DMS114 treated with DMSO at 0.1 percent for 48 hours (cell line): ENCODE data around the gene DDAH1.
A peak's percentile ranks its signal among the peaks of the same experiment; 100 is the strongest.
"Not testable (repeated sequence)": the region's sequence is repeated elsewhere in the genome, so short reads cannot be mapped to it uniquely, and the experiment has no call there.

Experiments
- DNase-seq: peaks from one replicate; lab custom pipeline; 2025; ENCODE audit not compliant: unreplicated experiment; lab: John Stamatoyannopoulos, UW

Gene DDAH1

GRCh38 chr1:85471558-85471957 lies 6.6 kb upstream of the DDAH1 start:
- no peak for DNase-seq

GRCh38 chr1:85470130-85470529 lies 5.2 kb upstream of the DDAH1 start:
- DNase-seq = not testable (repeated sequence)

GRCh38 chr1:85467929-85468540 lies 3.1 kb upstream of the DDAH1 start:
- DNase-seq = no peak

GRCh38 chr1:85467036-85467435 lies 2.1 kb upstream of the DDAH1 start:
- DNase-seq = no peak

GRCh38 chr1:85465786-85466134 lies 801 bp upstream of the DDAH1 start:
- DNase-seq = no peak

GRCh38 chr1:85464497-85465098 lies 361 bp downstream of the DDAH1 start:
- peak; percentile 35 for DNase-seq

DNA sequence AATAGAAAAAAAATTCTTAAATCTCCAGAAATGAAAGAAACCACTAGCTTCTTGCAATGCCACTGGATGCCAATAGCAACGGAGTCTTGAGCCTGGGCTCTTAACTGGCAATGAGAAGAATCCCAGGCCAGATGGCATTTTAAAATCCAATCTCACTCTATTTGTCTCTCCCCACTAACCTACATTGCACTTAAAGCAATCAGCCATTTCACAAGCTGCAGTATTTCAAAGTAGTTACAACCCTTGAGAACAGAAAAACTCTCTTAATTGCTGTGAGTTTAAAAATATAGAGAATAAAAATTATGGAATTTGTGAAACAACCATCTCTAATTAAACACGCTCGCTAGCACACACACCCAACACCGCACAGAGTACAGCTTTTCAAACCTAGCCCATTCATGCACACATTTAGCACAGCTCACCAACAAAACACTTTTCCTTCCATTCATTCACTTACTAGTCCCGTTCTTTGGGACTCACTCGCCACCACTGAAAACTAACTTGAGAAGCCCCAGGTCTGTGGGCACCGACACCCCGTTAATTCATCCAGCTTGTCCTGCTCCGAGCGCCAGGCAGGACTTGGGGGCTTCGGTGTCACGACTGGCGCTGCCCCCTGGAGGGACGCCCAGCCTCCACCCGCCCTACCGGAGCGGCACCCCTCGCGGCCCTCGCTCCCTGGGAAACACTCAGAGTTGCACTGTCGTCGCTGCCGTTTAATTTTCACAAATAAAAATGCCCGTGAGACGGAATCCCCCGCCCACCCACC lies 1.0 kb downstream of the DDAH1 start:
- no peak for DNase-seq

- no peak for DNase-seq
These were observed 1.9 kb downstream of the DDAH1 start for GRCh38 chr1:85462931-85463649.

- DNase-seq = no peak
These were observed 3.6 kb downstream of the DDAH1 start for GRCh38 chr1:85461216-85461918.

DNA sequence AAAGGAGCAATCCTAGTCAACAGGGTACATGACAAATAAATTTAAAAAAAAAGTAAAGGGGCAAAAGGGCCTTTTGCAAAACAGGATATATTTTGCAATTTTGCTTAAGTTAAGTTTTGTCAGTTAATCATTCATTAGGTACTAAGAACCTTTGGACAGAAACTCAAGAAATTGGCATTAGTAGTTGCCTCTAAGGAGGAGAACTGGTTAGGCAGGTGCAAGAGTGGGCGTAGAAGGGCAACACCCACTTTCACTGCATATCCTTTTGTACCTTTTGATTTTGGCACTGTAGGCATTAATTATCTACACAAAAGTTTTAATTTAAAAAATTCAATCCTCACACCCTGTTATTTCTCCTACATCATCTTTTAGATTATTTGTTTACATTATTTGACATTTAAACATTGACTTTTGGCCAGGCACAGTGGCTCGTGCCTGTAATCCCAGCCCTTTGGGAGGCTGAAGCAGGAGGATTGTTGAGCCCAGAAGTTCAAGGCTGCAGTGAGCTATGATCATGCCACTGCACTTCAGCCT lies 4.3 kb downstream of the DDAH1 start:
- DNase-seq = no peak

- no peak for DNase-seq
These were observed 5.7 kb downstream of the DDAH1 start for GRCh38 chr1:85459290-85459689.

DNA sequence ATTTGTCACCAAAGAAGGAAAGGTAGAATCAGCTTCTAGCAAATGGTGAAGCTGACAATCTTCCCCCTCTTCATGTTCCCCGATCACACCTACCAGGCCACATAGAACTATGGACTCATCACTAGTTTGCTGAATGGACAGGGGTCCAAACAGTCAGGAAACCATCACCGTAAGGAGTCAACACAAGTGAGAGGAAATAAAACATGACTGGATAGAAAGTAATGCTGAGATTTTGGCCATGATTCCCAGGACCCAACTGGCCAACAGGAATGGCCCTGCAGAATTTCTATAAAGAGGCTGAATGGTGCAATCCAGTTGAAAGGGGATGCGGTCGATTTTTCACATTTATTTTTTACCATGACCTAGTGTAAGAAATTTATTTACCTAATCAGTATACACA lies 10.7 kb downstream of the DDAH1 start:
- DNase-seq = no peak

- no peak for DNase-seq
These were observed 11.2 kb downstream of the DDAH1 start for GRCh38 chr1:85453640-85454194.

GRCh38 chr1:85452948-85453347 lies 12.0 kb downstream of the DDAH1 start:
- DNase-seq = no peak

DNA sequence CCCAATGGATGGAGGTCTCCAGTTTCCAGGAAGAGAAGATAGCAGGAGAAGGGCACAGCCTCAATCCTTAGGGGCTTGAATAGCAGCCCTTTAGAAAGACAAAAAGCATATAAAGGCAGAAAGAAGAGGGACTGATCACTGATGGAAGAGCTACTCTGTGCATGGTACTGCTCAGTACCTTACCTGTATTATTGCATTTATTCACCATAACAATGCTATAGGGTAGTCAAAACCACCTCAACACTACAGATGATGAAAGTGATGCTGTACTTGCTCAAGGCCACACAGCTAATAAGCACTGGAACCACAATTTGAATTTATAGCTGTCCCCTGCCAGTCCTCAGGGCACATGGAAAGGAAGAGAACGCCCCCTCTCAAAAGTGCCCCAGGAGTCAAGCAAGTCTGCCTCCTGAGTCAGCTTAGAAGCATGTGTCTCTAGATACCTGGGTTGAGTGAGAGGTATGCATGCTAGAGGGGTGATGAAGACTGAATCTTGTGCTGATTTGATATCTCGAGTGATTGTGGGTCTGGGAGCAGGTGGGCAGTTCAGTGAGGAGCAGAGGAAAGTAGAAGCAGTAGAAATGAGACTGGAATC lies 13.6 kb downstream of the DDAH1 start:
- DNase-seq = no peak

DNA sequence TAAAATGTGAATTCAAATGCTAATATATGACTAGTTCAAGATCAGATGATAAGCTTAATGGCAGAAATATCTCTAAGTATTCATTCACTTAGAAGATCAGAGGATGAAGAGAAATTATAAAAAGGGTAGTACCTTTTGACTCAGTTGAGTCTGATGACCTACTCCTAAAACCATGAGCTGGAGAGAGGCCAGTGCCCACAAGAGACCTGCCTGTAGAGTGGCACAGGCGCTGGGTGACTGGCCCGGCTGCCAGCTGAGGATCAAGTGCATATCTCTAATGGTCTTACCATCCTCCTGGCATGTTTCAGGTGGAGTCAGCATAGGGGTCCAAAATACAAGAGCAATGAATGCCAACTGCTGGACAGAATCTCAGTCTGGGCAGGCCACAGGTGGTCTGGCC lies 14.1 kb downstream of the DDAH1 start:
- DNase-seq = no peak

DNA sequence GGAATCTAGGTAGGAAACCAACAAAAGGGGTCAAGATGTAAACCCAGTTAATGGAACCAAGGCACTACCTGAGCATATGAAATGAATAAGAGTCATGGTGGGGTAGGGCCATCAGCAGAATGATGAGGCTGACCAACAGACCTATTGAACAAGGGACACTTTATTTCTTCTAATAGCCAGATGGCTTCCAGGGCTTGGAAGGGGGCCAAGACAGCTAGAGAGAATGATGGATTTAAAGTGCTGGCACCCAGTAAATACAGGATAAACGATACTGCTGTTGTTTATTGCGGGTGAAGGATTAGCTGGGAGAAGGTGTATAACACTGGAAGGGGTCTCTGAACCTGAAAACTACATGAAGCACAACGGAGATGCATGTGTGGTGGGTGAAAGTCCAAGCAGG lies 15.6 kb downstream of the DDAH1 start:
- DNase-seq = no peak

GRCh38 chr1:85448358-85448757 lies 16.6 kb downstream of the DDAH1 start:
- DNase-seq = no peak

GRCh38 chr1:85447006-85447943 lies 17.7 kb downstream of the DDAH1 start:
- no peak for DNase-seq
